KOPT-K1 (cell line): ENCODE results near the gene WNT10A.

Experiments
- H3K27ac ChIP-seq: fragments of 200-600 bp; sonication (generic); 2 replicates; pipeline ENCODE4 v1.5.1; 2016; ENCODE audit warnings: antibody characterized with exemption, mild to moderate bottlenecking, low read depth, low read length; ENCODE audit not compliant: poor library complexity, severe bottlenecking
- H3K36me3 ChIP-seq: fragments of 200-600 bp; sonication (generic); 2 replicates; pipeline ENCODE4 v1.5.1; 2017; ENCODE audit warnings: antibody characterized with exemption, mild to moderate bottlenecking, low read length, moderate library complexity; ENCODE audit not compliant: insufficient read depth
- H3K9me3 ChIP-seq: fragments of 200-600 bp; sonication (generic); 2 replicates; pipeline ENCODE4 v1.5.1; 2017; ENCODE audit warnings: antibody characterized with exemption, low read length, mild to moderate bottlenecking; ENCODE audit not compliant: insufficient read depth, poor library complexity, severe bottlenecking

WNT10A gene

DNA sequence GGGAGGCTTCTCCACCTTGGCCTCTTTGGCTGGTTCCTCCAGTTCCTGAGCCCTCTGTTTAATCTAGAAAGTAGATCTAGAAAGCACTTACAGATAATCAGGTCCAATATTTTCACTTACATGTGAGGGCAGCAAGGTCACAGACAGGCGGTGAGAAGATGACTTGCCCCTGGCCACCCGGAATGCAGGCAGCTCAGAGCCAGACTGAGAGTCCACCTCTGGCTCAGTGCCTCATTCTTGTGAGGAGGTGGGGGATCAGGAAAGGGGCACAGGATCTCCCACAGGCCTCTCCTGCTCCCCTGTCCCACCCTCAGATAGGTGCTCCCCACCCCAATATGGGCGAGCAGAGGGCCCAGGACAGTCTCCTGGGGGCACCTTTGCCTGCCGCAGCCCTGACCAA, 15.3 kb upstream of the WNT10A start:
- H3K36me3 ChIP-seq = no peaks in the 10 kb centered on the region
- no peaks in the 10 kb centered on the region for H3K9me3 ChIP-seq
- no peak overlapping the region for H3K27ac ChIP-seq

DNA sequence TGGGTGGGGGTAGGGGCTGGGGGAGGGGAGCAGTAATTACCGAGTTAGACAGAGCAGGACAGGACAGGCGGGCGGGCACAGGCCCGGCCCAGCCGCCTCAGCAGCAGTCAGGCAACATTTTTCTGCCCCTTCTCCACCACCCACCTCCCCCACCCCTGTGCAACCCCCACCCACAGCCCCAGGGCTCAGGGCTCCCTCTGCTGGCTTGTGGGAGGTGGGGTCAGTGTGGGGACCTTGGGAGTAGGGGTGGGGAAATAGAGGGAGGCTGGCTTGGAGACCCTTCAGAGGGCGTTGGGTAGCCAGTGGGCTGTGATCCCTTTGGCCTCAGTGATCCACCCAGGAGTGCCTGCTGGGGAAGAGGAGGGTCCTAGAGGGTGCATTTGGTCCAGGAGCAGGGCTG, 14.7 kb upstream of the WNT10A start:
- Histone ChIP-seq H3K9me3 (no peaks in the 10 kb centered on the region), H3K36me3 (no peaks in the 10 kb centered on the region), H3K27ac (no peak overlapping the region)

DNA sequence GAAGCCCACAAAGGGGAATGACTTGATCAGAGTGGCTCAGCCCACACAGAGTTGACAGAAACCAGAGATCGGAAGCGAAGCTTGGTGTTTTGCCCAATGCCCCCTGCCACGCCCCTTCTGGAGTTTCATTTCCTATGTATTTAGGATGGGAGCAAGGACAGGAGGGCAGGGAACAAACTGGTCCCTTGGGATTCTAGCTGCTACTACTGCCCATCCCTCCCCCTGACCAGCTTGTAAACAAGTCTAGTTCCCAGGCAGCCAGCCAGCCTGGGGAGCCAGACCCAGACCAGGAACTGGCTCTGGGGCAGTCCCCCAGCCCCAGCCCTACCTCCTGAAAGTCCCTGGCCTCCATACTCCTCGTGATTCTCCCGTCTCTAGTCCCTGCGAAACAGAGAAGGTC, 12.8 kb upstream of the WNT10A start:
- H3K9me3 ChIP-seq = no peaks in the 10 kb centered on the region
- no peaks in the 10 kb centered on the region for H3K36me3 ChIP-seq
- H3K27ac ChIP-seq = no peak overlapping the region

DNA sequence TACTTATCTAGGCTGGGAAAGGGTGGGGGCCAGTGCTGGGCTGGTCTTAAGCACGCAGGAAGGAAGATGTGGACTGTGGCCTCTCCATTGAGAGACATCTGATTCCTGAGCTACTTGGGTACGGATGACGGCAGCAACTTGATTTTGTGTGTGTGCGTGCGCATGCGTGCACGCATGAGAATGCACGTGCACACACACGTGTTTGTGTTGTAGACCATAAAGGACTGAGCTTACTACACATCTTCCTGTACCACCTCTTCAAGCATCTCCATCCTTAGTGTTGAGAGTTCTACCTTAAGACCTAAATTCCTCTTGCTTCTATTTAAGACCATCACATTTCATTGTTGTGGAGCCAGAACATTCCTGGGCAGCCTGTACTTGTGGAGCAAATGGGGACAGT, 11.6 kb upstream of the WNT10A start:
- H3K9me3 ChIP-seq = no peaks in the 10 kb centered on the region
- H3K27ac ChIP-seq = no peak overlapping the region
- no peaks in the 10 kb centered on the region for H3K36me3 ChIP-seq

DNA sequence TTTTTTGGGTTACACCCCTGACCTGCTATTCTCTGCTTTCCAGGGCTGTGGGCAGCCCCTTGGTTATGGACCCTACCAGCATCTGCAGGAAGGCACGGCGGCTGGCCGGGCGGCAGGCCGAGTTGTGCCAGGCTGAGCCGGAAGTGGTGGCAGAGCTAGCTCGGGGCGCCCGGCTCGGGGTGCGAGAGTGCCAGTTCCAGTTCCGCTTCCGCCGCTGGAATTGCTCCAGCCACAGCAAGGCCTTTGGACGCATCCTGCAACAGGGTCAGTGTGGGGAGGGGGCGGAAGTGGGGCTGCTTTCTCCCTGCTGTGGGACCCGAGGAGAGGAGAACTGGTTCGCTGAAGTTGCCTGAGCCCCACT, 9.7 kb upstream of the WNT10A start:
- no peaks in the 10 kb centered on the region for H3K36me3 ChIP-seq
- no peak overlapping the region for H3K27ac ChIP-seq
- H3K9me3 ChIP-seq = no peaks in the 10 kb centered on the region

DNA sequence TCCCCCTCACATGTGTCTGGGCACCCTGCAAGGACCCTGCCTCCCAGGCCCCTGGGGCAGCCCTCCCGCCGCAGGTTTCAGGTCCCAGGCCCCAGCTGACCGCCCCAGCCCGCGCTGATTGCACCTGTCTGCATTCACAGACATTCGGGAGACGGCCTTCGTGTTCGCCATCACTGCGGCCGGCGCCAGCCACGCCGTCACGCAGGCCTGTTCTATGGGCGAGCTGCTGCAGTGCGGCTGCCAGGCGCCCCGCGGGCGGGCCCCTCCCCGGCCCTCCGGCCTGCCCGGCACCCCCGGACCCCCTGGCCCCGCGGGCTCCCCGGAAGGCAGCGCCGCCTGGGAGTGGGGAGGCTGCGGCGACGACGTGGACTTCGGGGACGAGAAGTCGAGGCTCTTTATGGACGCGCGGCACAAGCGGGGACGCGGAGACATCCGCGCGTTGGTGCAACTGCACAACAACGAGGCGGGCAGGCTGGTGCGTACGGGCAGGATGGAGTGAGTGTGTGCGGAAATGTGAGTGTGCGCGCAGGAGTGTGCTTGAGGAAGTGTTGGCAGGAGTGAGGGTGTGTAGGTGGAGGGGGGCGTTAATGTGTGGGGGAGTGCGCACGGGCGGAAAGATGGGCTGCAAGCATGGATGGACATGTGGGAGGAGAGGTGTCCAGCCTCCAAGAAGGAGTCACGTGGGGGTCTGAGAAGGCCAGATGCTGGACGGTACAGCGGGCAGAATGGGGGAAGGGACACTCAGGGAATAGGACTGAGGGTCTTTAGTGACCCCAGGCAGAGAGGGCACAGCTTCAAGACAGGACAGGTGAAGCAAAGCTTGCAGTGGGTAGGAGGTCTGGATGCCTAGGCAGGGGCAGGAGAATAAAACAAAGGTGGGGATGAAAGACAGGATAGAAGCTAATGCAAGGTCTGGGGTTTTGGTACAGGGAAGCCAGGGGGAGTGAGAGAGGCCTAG, 9.0 kb upstream of the WNT10A start:
- H3K36me3 ChIP-seq = no peaks in the 10 kb centered on the region
- no peak overlapping the region for H3K27ac ChIP-seq
- no peaks in the 10 kb centered on the region for H3K9me3 ChIP-seq

DNA sequence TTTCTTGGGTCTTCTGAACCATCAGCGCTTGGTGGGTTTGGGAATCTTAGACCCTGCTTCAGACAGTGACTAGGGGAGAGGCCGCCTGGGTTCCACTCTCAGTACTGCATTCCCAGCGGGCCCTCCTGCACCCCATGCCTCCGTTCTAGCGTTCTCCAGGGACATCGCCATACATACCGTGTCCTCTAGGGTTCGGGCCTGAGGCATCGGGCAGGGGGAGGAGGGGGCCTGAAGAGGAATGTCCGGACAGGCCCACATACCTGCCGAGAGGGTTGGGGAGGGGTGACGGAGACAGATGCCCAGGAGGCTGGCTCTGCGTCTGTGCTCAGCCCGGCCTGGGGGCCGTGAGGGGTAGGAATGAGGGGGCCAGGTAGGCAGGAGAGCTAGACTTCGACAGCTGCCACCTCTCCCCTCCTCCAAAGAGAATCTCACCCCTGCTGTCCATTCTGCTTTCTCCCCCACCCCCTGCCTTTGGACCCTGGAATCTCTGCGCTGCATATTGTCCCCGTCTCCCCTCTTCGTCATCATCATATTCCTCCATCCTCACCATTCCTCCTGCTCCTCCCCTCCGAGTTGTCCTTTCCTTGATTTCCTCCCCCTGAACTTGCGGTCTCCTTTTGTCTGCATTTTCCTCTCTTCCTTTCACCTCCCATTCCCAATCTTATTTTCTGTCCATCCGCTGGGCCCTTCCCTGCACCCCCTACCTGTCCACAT, 7.8 kb upstream of the WNT10A start:
- H3K9me3 ChIP-seq = no peaks in the 10 kb centered on the region
- no peak overlapping the region for H3K27ac ChIP-seq
- no peaks in the 10 kb centered on the region for H3K36me3 ChIP-seq

DNA sequence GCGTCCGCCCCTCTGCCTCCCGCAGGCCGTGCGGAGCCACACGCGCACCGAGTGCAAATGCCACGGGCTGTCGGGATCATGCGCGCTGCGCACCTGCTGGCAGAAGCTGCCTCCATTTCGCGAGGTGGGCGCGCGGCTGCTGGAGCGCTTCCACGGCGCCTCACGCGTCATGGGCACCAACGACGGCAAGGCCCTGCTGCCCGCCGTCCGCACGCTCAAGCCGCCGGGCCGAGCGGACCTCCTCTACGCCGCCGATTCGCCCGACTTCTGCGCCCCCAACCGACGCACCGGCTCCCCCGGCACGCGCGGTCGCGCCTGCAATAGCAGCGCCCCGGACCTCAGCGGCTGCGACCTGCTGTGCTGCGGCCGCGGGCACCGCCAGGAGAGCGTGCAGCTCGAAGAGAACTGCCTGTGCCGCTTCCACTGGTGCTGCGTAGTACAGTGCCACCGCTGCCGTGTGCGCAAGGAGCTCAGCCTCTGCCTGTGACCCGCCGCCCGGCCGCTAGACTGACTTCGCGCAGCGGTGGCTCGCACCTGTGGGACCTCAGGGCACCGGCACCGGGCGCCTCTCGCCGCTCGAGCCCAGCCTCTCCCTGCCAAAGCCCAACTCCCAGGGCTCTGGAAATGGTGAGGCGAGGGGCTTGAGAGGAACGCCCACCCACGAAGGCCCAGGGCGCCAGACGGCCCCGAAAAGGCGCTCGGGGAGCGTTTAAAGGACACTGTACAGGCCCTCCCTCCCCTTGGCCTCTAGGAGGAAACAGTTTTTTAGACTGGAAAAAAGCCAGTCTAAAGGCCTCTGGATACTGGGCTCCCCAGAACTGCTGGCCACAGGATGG, 7.1 kb upstream of the WNT10A start:
- Histone ChIP-seq H3K27ac (no peak overlapping the region), H3K36me3 (no peaks in the 10 kb centered on the region), H3K9me3 (no peaks in the 10 kb centered on the region)

DNA sequence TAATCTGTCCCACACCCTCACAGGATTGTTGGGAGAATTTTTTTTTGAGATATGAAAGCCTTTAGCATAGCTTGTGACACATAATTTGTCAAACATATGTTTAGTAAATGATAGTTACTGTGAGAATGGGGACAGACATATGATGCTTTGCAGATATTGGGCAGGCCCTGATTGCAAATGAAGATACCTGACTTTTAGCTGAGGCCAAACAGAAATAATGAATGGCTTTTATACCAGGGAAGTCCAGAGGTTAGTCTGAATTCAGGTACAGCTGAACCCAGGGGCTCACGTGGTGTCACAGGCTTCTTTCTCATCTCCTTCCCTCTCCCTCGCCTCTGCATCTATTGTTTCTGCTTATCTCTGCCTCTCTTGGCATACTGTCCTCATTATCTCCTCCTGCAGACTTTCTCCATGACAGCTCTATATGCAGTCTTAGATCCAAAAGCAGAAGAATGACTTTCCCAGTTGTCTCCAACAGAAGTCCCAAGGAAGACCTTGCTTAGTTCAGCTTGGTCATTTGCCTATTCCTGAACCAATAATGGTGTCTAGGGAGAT, 4.9 kb upstream of the WNT10A start:
- Histone ChIP-seq H3K36me3 (no peaks in the 10 kb centered on the region), H3K9me3 (no peaks in the 10 kb centered on the region), H3K27ac (no peak overlapping the region)

DNA sequence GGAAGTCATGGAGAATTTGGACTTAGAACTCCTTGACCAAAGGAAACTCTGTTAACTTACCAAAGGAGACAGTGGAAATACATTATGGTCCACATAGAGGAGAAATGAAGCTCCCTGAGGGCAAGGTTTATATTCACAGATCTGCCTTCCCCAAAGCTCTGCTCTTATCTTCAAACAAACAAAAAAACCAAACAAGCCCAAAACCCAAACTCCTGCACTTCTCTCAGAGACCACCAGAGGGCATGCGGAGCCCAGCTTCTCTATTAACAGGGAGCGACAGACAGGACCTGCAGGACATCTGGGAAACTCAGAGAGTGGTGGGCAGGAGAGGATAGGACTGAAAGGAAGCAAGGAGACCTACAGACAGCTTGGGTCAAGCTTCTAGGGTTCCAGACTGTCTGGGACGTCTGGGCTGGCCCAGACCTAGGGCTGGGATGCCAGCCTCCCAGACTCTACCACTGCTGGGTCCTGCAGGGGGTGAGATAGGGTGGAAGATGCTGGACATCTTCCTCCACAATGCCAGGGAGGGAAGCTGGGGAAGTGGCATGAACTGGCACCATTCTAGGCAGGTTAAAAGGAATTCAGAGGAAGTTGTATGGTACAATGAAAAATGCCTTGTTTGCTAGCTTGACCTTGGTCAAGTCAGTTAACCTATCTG, 4.0 kb upstream of the WNT10A start:
- no peaks in the 10 kb centered on the region for H3K9me3 ChIP-seq
- no peak overlapping the region for H3K27ac ChIP-seq
- no peaks in the 10 kb centered on the region for H3K36me3 ChIP-seq

DNA sequence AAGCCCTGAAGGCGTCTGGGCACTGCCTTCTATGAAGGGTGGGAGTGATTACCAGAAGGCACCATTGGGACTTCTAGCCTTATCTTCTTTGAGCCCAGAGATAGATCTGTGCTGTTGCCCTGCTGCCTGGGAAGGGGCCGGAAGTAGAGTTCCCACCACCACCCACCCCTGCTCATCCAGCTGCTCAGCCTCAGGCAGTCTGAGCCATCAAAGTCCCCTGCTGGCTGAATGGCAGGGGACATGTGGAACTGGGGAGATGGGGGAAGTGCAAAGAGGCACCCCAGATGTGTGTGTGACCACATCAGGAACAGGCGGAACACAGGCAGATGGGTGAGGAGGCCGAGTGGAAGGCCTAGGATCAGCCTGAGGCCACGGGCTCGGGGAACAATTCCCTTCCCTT, 3.3 kb upstream of the WNT10A start:
- Histone ChIP-seq H3K9me3 (no peaks in the 10 kb centered on the region), H3K27ac (no peak overlapping the region), H3K36me3 (no peaks in the 10 kb centered on the region)

DNA sequence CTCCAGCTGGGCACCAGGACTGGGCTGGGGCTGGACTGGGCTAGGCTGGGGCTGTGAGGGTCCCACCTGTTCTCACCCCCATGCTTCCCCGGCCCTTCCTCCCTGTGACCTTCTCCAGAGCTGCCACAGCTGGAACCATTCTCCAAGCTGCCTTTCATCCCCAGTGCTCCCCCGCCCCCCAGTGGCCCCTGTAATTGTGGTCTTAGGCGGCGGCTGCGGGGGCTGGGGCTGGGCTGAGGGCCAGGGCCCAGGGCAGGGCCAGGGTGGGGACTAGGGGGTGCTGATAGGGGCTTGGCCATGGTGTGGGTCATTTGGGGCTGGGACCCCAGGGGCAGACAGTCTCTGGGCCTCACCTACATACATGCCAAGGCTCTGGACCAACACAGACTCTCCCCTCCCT, 2.8 kb upstream of the WNT10A start:
- H3K36me3 ChIP-seq = no peaks in the 10 kb centered on the region
- H3K27ac ChIP-seq = no peak overlapping the region
- H3K9me3 ChIP-seq = no peaks in the 10 kb centered on the region

DNA sequence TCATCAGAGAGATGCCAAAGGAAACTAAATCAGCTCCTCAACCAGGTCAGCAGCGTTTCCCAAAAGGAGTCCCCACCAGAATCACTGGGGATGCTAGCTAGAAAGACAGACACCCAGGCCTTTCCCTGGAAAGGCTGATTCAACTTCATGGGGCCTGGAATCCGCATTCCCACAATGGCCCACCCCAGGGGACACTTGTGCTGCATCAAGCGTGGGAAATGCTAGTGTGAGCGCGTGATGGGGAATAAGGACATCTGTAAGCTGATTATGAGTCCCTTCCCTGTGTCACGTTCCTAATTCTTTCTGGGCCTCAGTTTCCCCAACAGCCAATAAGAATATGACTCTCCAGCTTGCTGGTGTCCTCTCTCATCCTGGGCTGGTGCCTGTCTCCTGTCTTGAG, 2.2 kb upstream of the WNT10A start:
- H3K36me3 ChIP-seq = no peaks in the 10 kb centered on the region
- no peak overlapping the region for H3K27ac ChIP-seq
- H3K9me3 ChIP-seq = no peaks in the 10 kb centered on the region

DNA sequence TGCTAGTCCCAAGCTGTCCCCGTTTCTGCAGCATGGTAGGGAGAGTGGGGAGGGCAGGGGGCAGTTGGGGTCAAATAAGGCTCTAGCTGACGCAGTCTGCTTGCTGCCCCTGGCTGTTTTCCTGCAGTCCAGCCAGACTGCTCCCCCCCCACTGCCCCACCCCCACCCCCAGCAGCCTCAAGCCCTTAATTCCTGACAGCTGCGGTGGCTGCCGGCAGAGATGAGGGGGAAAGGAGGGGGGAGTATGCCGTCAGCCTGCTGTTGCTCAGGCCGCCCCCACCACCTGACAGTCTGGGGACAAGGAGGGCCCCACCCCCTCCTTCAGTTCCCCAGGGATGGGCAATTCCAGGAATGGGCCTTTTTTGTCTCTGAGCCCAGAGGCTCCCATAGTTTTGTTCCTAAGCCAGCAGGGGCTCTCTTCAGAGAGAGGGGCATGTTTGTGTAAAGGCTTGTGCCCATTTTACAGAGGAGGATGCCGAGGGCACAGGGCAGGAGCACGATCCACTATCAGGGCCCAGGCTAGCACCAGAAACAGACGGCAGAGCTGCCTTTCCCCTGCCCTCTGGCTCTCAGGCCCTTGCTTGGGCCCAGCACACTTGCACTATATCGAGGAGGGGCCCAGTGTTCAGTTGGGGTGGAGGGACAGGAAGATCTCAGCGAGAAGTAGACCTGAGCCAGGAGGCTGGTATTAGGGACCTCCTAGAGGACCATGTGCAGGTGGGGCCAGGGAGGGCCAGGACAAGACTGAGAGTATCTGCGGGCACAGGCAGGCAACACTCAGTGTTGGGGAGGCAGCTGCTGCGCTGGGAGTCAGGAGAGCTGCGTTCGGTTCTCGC, 1.5 kb upstream of the WNT10A start:
- Histone ChIP-seq H3K27ac (no peak overlapping the region), H3K9me3 (no peaks in the 10 kb centered on the region), H3K36me3 (no peaks in the 10 kb centered on the region)
